ENCODE measurements around the gene RAD17. TPM values are rescaled to one million over a fixed set of nuclear protein-coding genes. Genes with fewer than 3 reads are reported as not detected.
"Not testable (repeated sequence)": the region's sequence is repeated elsewhere in the genome, so short reads cannot be mapped to it uniquely, and the experiment has no call there.

Gene RAD17
- total and polyA plus RNA-seq, 9 donors, result 11.8 to 21.7 (median 19.6) TPM

DNA sequence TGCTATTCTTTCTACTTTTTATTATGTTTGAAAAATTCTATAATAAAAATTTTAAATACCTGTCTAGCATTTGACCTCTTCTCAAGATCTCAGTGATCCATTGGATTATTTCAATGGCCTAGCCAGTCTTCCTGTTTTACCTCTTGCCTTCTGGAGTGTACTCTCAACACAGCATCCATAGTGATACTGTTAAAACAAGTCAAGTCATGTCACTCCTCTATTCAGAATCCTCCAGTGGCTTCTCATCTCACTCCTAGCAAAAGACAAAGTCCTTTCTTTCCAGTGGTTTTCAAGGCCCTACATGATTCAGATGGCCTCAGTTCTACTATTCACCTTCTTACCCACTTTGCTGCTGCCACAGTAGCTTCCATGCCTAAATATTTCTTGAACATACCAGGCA is 47.1 kb downstream of the RAD17 start:
- Histone ChIP-seq H3K27me3 (no peaks in the 10 kb centered on the region), H3K27ac (no peak overlapping the region), H3K9me3 (no peaks in the 10 kb centered on the region), H3K36me3 (no peaks in the 10 kb centered on the region), H3K4me3 (no peak overlapping the region), H3K4me1 (ENCODE audit: insufficient read depth) (peaks cover 1% of the 10 kb centered on the region)
- intact Hi-C loops (cut with DNase I), result no loop called here
- no peak for DNase-seq
- TF ChIP-seq, protein P1, sequence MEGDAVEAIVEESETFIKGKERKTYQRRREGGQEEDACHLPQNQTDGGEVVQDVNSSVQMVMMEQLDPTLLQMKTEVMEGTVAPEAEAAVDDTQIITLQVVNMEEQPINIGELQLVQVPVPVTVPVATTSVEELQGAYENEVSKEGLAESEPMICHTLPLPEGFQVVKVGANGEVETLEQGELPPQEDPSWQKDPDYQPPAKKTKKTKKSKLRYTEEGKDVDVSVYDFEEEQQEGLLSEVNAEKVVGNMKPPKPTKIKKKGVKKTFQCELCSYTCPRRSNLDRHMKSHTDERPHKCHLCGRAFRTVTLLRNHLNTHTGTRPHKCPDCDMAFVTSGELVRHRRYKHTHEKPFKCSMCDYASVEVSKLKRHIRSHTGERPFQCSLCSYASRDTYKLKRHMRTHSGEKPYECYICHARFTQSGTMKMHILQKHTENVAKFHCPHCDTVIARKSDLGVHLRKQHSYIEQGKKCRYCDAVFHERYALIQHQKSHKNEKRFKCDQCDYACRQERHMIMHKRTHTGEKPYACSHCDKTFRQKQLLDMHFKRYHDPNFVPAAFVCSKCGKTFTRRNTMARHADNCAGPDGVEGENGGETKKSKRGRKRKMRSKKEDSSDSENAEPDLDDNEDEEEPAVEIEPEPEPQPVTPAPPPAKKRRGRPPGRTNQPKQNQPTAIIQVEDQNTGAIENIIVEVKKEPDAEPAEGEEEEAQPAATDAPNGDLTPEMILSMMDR (IDR thresholded peaks at IDR 0.05), result no peak
- TF ChIP-seq POLR2A (IDR thresholded peaks at IDR 0.05) (no peak), EP300 (IDR thresholded peaks at IDR 0.05) (no peak)

DNA sequence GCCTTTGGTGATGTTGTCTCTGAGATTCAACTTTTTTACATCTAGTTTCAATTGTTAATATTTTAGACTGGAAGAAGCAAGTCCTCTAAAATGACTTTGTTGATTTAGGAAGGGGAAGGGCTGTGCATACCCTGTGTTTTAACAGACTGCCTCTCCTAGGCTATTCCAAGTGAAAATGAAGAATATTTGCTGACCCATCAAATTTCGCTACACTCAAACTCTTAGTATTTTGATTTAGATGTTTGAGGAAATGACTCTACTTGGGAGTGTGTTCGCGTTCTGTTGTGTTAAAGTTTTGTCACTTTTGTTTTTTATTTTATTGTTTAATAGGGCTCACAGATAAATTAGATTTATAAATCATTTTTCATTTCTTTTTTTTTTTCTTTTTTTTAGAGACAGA is 48.9 kb downstream of the RAD17 start:
- Histone ChIP-seq H3K4me1 (ENCODE audit: insufficient read depth) (peaks cover 1% of the 10 kb centered on the region), H3K27me3 (no peaks in the 10 kb centered on the region), H3K36me3 (no peaks in the 10 kb centered on the region), H3K9me3 (no peaks in the 10 kb centered on the region), H3K27ac (no peak overlapping the region), H3K4me3 (no peak overlapping the region)
- TF ChIP-seq, protein P1 (IDR thresholded peaks at IDR 0.05), result no peak
- no peak for TF ChIP-seq POLR2A (IDR thresholded peaks at IDR 0.05)
- TF ChIP-seq EP300 (IDR thresholded peaks at IDR 0.05), result no peak
- 93 to 95% (median 94%) methylated on average over 3 of the region's 3 CpGs for WGBS, 3 donors
- no peak for DNase-seq
- intact Hi-C loops (cut with DNase I), result no loop called here

DNA sequence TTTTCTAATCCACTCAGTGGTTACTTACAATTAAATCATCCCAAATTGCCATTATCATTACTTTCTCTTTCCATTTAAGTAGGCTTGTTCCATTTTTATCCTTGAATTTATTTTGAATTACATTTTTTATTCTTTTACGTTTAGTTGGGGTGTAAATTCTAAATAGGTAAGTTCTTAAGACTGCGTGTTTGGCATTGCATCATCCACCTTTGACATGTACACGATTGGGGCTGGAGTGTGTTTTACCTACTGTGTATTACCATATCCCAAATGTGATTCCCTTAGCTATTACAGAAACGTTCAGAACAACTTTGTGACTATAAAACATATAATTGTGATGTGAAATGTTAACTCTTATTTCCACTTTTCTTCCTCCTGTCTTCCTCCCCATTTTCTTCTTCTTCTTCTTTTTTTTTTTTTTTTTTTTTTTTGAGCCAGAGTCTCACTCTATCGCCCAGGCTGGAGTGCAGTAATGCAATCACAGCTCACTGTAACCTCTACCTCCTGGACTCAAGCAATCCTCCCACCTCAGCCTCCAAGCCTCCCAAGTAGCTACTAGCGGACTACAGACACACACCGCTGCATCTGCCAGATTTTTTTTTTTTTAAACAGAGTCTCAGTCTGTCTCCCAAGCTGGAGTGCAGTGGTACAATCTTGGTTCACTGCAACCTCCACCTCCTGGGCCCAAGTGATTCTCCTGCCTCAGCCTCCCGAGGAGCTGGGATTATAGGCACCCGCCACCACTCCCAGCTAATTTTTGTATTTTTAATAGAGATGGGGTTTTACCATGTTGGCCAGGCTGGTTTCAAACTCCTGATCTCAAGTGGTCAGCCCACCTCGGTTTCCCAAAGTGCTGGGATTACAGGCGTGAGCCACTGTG is 62.0 kb downstream of the RAD17 start:
- Histone ChIP-seq H3K27ac (no peak overlapping the region), H3K4me3 (no peak overlapping the region), H3K27me3 (no peaks in the 10 kb centered on the region), H3K4me1 (ENCODE audit: insufficient read depth) (no peaks in the 10 kb centered on the region), H3K9me3 (no peaks in the 10 kb centered on the region), H3K36me3 (no peaks in the 10 kb centered on the region)
- WGBS, 3 donors, result 79 to 82% (median 81%) methylated on average over 11 of the region's 11 CpGs
- intact Hi-C loops (cut with DNase I), result no loop called here
- DNase-seq, result no peak
- TF ChIP-seq EP300 (IDR thresholded peaks at IDR 0.05) (no peak), POLR2A (IDR thresholded peaks at IDR 0.05) (no peak)
- TF ChIP-seq, protein P1 (IDR thresholded peaks at IDR 0.05), result no peak

DNA sequence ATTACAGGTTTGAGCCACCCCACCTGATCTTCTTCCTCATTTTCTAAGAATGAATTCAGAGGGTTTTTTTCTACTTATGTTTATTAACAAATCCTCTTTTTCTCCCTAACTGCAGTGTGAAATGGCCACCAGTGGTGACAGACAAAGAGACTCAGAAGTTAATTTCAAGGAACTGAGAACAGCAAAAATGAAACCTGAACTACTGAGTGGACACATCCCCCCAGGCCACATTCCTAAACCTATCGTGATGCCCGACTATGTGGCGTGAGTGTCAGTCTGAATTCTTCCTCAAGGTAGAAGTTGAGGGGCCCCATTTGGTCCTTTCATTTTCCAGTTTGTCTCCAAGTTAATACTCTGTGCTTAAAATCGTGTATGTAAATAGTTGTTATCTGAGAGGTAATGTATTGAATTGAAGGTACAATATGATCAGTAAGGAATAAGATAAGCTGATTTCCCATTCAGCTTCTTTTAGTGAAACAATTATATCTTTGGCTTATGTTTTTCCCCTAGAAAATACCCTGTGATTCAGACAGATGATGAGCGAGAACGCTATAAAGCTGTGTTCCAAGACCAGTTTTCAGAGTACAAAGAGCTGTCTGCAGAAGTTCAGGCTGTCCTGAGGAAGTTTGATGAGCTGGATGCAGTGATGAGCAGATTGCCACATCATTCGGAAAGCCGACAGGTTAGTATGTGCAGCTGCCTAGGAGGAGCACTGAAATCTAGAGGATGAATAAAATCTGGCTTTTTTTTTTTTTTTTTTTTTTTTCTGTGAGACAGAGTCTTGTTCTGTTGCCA is 63.0 kb downstream of the RAD17 start:
- no peak for TF ChIP-seq POLR2A (IDR thresholded peaks at IDR 0.05)
- TF ChIP-seq, protein P1 (IDR thresholded peaks at IDR 0.05), result no peak
- TF ChIP-seq EP300 (IDR thresholded peaks at IDR 0.05), result no peak
- intact Hi-C loops (cut with DNase I), result no loop called here
- H3K9me3 ChIP-seq, result no peaks in the 10 kb centered on the region
- H3K36me3 ChIP-seq, result no peaks in the 10 kb centered on the region
- WGBS, 3 donors, result 81 to 84% (median 83%) methylated on average over 8 of the region's 8 CpGs
- H3K4me3 ChIP-seq, result no peak overlapping the region
- no peaks in the 10 kb centered on the region for H3K4me1 ChIP-seq (ENCODE audit: insufficient read depth)
- DNase-seq, result no peak
- H3K27me3 ChIP-seq, result no peaks in the 10 kb centered on the region
- H3K27ac ChIP-seq, result no peak overlapping the region

DNA sequence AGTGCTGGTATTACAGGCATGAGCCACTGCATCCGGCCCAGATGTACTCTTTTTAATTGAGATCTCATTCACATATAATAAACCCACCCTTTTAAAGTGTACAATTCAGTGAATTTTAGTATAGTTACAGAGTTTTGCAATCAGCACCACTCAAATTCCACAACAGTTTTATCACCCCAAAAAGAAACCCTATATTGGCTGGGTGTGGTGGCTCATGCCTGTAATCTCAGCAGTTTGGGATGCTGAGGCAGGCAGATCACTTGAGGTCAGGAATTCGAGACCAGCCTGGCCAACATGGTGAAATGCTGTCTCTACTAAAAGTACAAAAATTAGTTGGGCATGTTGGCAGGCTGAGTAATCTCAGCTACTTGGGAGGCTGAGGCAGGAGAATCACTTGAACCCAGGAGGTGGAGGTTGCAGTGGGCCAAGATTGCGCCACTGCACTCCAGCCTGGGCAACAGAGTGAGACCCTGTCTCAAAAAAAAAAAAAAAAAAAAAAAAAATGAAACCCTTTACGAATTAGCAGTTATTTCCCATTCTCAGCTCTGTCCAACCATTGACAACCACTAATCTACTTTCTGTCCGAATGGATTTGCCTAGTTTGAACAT is 65.8 kb downstream of the RAD17 start:
- H3K27me3 ChIP-seq; H3K9me3 ChIP-seq; H3K4me3 ChIP-seq; intact Hi-C loops (cut with DNase I); H3K4me1 ChIP-seq (ENCODE audit: insufficient read depth); H3K36me3 ChIP-seq; H3K27ac ChIP-seq; DNase-seq: not testable (repeated sequence)
- 89 to 94% (median 90%) methylated on average over 5 of the region's 5 CpGs for WGBS, 3 donors

Data from ovary (tissue), 9 donors.